Thyroid gland (tissue), 4 donors: Measurements from ENCODE around the gene TIMM17B. TPM values are rescaled to one million over a fixed set of nuclear protein-coding genes. Genes with fewer than 3 reads are reported as not detected.

ENCODE experiments used
- DNase-seq, 2 donors: peaks; one replicate each; pipeline ENCODE4 v3.0.0-alpha.2; 2019
- H3K27ac ChIP-seq, 3 donors: fragments of 200-600 bp; sonication (generic); 1 replicate in 2 of 3; 2 replicates in 1 of 3; pipeline ENCODE4 v1.5.1; 2016 to 2019; ENCODE audit warnings: mild to moderate bottlenecking in 1 of 3, moderate library complexity in 1 of 3
- H3K27me3 ChIP-seq: fragments of 200-600 bp; sonication (generic); one replicate; pipeline ENCODE4 v1.5.1; 2019
- H3K36me3 ChIP-seq, 2 donors: fragments of 200-600 bp; sonication (generic); one replicate each; pipeline ENCODE4 v1.5.1; 2016 to 2019
- H3K4me1 ChIP-seq, 2 donors: fragments of 200-600 bp; sonication (generic); one replicate each; pipeline ENCODE4 v1.5.1; 2017 to 2019
- H3K4me3 ChIP-seq, 3 donors: fragments of 200-600 bp; sonication (generic); replicated peaks in 1 of 3; 1 replicate in 2 of 3; 2 replicates in 1 of 3; pipeline ENCODE4 v1.5.1; 2016; ENCODE audit warnings: mild to moderate bottlenecking in 1 of 3
- H3K9me3 ChIP-seq: fragments of 200-600 bp; sonication (generic); one replicate; pipeline ENCODE4 v1.5.1; 2017
- POLR2A ChIP-seq, 2 donors: fragments of 450-650 bp; IDR thresholded peaks; one replicate each; pipeline ENCODE4 v1.6.1; 2017; ENCODE audit warnings: antibody characterized with exemption in 2 of 2, mild to moderate bottlenecking in 2 of 2, moderate library complexity in 1 of 2
- WGBS, 2 donors: methylation state at CpG; one replicate each; pipeline ENCODE4 v1.1.5; 2017; 5-methylcytosine and 5-hydroxymethylcytosine counted together
- intact Hi-C: fragments of 100-400 bp; cut with DNase I; formaldehyde crosslinking; loops from one replicate; pipeline ENCODE4 v1.15.1; 2023
- total RNA-seq, 4 donors: library from RNA; depleted of rRNA; stranded (reverse); fragments of >200 nt; gene quantifications; one replicate each; pipeline ENCODE4 v1.2.3, GENCODE V29; 2016
- TF ChIP-seq, protein P1 (sequence below), 6 experiments: fragments of 200-600 bp in 3 of 6; fragments of 450-650 bp in 3 of 6; sonication (generic) in 3 of 6; IDR thresholded peaks; one replicate each; pipeline ENCODE4 v1.5.1; 2016 to 2019; ENCODE audit warnings: antibody characterized with exemption in 6 of 6, mild to moderate bottlenecking in 2 of 6, inconsistent platforms in 1 of 6, moderate library complexity in 1 of 6

Gene TIMM17B
- total RNA-seq, 4 donors from 2014 or later: 34.3 to 53.1 (median 41.2) TPM

DNA sequence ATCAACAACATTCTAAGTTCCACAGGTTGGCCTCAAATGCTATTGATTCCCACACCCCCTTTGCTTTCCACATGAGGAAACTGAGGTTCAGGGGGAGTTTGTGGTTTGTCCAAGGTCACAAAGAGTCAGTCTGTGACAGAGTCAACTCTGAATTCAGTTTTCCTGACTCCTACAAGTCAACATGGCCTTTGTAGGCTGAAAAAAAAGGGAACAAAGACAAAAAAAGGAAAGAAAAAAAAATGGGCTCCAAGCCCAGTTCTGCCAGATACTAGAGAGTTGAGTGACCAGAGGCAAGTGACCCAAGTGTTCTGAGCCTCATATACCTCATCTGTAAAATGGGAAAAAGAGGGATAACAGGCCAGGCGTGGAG is 37.7 kb upstream of the TIMM17B start:
- TF ChIP-seq, protein P1, sequence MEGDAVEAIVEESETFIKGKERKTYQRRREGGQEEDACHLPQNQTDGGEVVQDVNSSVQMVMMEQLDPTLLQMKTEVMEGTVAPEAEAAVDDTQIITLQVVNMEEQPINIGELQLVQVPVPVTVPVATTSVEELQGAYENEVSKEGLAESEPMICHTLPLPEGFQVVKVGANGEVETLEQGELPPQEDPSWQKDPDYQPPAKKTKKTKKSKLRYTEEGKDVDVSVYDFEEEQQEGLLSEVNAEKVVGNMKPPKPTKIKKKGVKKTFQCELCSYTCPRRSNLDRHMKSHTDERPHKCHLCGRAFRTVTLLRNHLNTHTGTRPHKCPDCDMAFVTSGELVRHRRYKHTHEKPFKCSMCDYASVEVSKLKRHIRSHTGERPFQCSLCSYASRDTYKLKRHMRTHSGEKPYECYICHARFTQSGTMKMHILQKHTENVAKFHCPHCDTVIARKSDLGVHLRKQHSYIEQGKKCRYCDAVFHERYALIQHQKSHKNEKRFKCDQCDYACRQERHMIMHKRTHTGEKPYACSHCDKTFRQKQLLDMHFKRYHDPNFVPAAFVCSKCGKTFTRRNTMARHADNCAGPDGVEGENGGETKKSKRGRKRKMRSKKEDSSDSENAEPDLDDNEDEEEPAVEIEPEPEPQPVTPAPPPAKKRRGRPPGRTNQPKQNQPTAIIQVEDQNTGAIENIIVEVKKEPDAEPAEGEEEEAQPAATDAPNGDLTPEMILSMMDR (IDR thresholded peaks at IDR 0.05): no peak
- TF ChIP-seq POLR2A (IDR thresholded peaks at IDR 0.05): no peak

DNA sequence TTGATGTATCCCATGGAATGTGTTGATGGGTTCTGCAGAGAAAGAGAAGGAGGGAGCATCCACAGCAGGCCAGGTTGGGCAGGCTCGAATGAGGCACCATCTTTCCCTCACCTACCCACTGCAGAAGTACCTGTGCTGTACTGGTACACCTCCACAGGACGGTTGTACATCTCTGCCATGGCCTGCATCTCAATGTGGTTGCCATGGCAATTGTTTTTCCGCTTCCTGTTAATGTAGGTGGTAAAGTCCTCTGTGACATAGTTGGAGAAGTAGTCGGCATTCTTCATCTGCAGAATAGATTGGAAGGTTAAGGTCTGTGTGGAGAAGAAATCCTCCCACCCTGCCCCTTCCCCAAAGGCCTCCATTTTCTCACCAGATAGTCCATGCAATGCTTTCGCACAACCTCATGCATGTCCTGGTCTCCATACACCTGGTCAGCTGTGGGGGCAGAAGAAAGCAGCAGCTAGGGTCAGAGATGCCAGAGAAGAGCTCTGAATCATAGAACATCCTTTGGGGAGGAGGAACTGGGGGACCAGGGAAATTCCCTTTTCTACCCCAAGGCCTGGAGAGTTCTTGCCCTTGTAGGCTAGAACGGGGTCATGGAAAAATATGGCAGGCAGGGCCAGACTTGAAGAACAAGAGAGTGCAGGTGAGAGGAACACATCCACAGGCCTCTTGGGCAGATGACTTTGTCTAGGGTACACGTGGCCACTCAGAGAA is 37.2 kb upstream of the TIMM17B start:
- Histone ChIP-seq H3K4me3 (no peak overlapping the region), H3K36me3 (peaks cover 6 to 17% of the 10 kb centered on the region in 2 donors), H3K9me3 (no peaks in the 10 kb centered on the region), H3K4me1 (no peaks in the 10 kb centered on the region), H3K27ac (no peak overlapping the region), H3K27me3 (no peaks in the 10 kb centered on the region)
- DNase-seq: no peak
- intact Hi-C loops: no loop called here
- no peak for TF ChIP-seq POLR2A (IDR thresholded peaks at IDR 0.05)
- TF ChIP-seq, protein P1 (IDR thresholded peaks at IDR 0.05): no peak
- WGBS, 2 donors: 87 to 93% methylated on average over 6 to 7 of the region's 7 CpGs

More for the DNA sequence above, 37.7 kb upstream of the TIMM17B start:
- H3K27me3 ChIP-seq: no peaks in the 10 kb centered on the region
- H3K4me1 ChIP-seq: no peaks in the 10 kb centered on the region
- H3K9me3 ChIP-seq: no peaks in the 10 kb centered on the region
- 100% methylated on average over 1 of the region's 1 CpG for WGBS, 2 donors
- no peak overlapping the region for H3K27ac ChIP-seq
- H3K36me3 ChIP-seq: peaks cover 2 to 17% of the 10 kb centered on the region in 2 donors
- DNase-seq: no peak
- intact Hi-C loops: no loop called here
- no peak overlapping the region for H3K4me3 ChIP-seq

DNA sequence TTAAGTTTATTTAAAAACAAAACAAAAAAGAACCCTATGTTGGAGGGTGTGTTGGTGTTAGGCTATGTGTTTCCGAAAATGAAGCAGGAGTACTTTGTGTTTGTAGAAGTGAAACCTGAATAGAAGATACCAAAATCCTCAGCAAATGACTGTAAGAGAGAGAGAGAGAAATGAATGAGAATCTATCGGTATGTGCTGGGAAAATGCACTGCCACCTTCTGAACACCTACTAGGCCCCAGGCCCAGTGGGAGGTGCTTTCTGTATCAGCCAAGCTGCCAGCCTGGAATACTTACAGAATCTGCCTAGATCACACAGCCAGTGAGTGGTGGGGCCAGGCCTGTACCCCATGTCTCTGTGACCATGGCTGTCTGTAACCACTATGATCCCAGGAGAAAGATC is 36.2 kb upstream of the TIMM17B start:
- H3K9me3 ChIP-seq: no peaks in the 10 kb centered on the region
- peaks cover 6 to 17% of the 10 kb centered on the region in 2 donors for H3K36me3 ChIP-seq
- intact Hi-C loops: no loop called here
- no peak for DNase-seq
- H3K4me1 ChIP-seq: no peaks in the 10 kb centered on the region
- no peak overlapping the region for H3K4me3 ChIP-seq
- H3K27me3 ChIP-seq: no peaks in the 10 kb centered on the region
- 87 to 95% methylated on average over 2 of the region's 2 CpGs for WGBS, 2 donors
- TF ChIP-seq, protein P1 (IDR thresholded peaks at IDR 0.05): no peak
- no peak for TF ChIP-seq POLR2A (IDR thresholded peaks at IDR 0.05)
- no peak overlapping the region for H3K27ac ChIP-seq

DNA sequence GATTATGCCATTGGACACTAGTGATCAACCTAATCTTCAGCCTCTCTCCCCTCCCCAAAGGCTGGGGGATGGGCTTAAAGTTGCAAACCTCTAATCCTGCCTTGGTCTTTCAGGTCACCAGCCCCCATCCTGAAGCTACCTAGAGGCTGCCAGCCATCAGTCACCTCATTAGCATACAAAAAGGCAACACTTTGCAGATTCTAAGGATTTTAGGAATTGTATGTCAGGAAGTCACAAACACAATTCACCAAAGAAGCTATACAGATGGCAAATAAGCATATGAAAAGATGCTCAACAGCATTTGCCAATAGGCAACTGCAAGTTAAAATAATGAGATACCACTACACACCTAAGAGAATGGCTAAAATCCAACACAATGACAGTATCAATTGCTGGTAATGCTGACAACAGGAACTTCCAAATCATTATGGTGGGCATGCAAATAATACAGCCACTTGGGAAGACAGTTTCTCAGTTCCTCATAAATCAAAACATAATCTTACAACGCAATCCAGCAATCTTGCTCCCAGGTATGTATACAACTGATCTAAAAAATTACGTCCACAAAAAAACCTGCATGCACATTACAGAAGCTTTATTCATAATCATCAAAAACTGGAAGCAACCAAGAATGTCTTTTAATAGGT is 30.3 kb upstream of the TIMM17B start:
- Histone ChIP-seq H3K36me3 (peaks cover 17 to 23% of the 10 kb centered on the region in 2 donors), H3K4me1 (no peaks in the 10 kb centered on the region), H3K9me3 (no peaks in the 10 kb centered on the region), H3K27ac (no peak overlapping the region), H3K27me3 (no peaks in the 10 kb centered on the region), H3K4me3 (no peak overlapping the region)
- WGBS, 2 donors: 80 to 91% methylated on average over 2 of the region's 2 CpGs
- TF ChIP-seq, protein P1 (IDR thresholded peaks at IDR 0.05): no peak
- no peak for TF ChIP-seq POLR2A (IDR thresholded peaks at IDR 0.05)
- DNase-seq: no peak
- intact Hi-C loops: no loop called here

DNA sequence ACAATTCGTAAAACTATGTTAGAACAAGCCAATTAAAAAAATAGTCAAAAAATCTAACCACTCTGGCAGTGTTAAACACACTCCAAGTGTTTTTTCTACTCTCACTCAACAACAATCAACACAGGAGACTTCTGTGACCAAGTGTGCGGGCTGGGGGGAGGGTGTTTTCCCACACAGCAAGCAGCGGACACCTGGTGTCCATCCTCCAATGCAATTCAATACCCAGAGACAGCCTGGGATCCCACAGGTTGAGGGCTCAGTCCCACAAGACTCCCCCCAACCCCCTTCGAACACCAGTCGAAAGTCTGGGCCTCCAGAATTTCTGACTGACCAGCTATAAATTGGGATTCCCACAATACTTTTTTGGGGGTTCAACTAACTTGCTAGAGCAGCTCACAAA is 29.6 kb upstream of the TIMM17B start:
- Histone ChIP-seq H3K27ac (no peak overlapping the region), H3K27me3 (no peaks in the 10 kb centered on the region), H3K9me3 (no peaks in the 10 kb centered on the region), H3K4me3 (no peak overlapping the region), H3K4me1 (no peaks in the 10 kb centered on the region), H3K36me3 (peaks cover 21 to 29% of the 10 kb centered on the region in 2 donors)
- WGBS, 2 donors: 66 to 86% methylated on average over 4 to 5 of the region's 5 CpGs
- no peak for DNase-seq
- TF ChIP-seq POLR2A (IDR thresholded peaks at IDR 0.05): no peak
- TF ChIP-seq, protein P1 (IDR thresholded peaks at IDR 0.05): no peak
- intact Hi-C loops: no loop called here
